KMS-11 (cell line): ENCODE measurements around the gene BLACAT1.
"Not testable (repeated sequence)": the region's sequence is repeated elsewhere in the genome, so short reads cannot be mapped to it uniquely, and the experiment has no call there.

Source experiments
- H2AFZ ChIP-seq: fragments of 200-600 bp; sonication (generic); 2 replicates; pipeline ENCODE4 v1.6.1; 2016; ENCODE audit warnings: antibody characterized with exemption, mixed run types, low read depth
- H3K27ac ChIP-seq: fragments of 200-600 bp; sonication (generic); 2 replicates; pipeline ENCODE4 v1.6.1; 2016; ENCODE audit warnings: mild to moderate bottlenecking, mixed run types
- H3K27me3 ChIP-seq: fragments of 200-600 bp; sonication (generic); 2 replicates; pipeline ENCODE4 v1.6.1; 2017; ENCODE audit warnings: mild to moderate bottlenecking, low read depth, mixed run types, moderate library complexity; ENCODE audit not compliant: insufficient read depth
- H3K36me3 ChIP-seq: fragments of 200-600 bp; sonication (generic); 2 replicates; pipeline ENCODE4 v1.6.1; 2017; ENCODE audit warnings: mild to moderate bottlenecking, mixed run types; ENCODE audit not compliant: insufficient read depth
- H3K4me1 ChIP-seq: fragments of 200-600 bp; sonication (generic); 2 replicates; pipeline ENCODE4 v1.6.1; 2016; ENCODE audit warnings: mild to moderate bottlenecking, low read depth, mixed run types; ENCODE audit not compliant: poor library complexity, severe bottlenecking
- H3K4me2 ChIP-seq: fragments of 200-600 bp; sonication (generic); 2 replicates; pipeline ENCODE4 v1.7.0; 2016; ENCODE audit warnings: mild to moderate bottlenecking, mixed run types
- H3K4me3 ChIP-seq: fragments of 200-600 bp; sonication (generic); IDR thresholded peaks from 2 replicates; pipeline ENCODE4 v1.6.1; 2017; ENCODE audit warnings: low read depth, low read length, mixed read lengths; ENCODE audit not compliant: insufficient read depth
- H3K79me2 ChIP-seq: fragments of 200-600 bp; sonication (generic); 2 replicates; pipeline ENCODE4 v1.6.1; 2016; ENCODE audit warnings: low read depth, mixed run types; ENCODE audit not compliant: insufficient read depth
- H3K9ac ChIP-seq: fragments of 200-600 bp; sonication (generic); 2 replicates; pipeline ENCODE4 v1.6.1; 2016; ENCODE audit warnings: mild to moderate bottlenecking, mixed run types
- H4K20me1 ChIP-seq: fragments of 200-600 bp; sonication (generic); 2 replicates; pipeline ENCODE4 v1.6.1; 2016; ENCODE audit warnings: mild to moderate bottlenecking, mixed run types; ENCODE audit not compliant: insufficient read depth
- CTCF ChIP-seq: fragments of 200-600 bp; sonication (generic); conservative IDR thresholded peaks from 2 replicates; pipeline ENCODE4 v1.6.1; 2017; ENCODE audit warnings: low read depth, mild to moderate bottlenecking, antibody characterized with exemption, low read length, moderate library complexity, mixed read lengths

Gene BLACAT1

GRCh38 chr1:205416322-205416721, 39.5 kb downstream of the BLACAT1 start:
- Histone ChIP-seq H3K4me2 (no peak overlapping the region), H4K20me1 (no peaks in the 10 kb centered on the region), H3K9ac (no peak overlapping the region), H3K27ac (no peak overlapping the region), H3K79me2 (no peaks in the 10 kb centered on the region), H3K27me3 (no peaks in the 10 kb centered on the region), H3K36me3 (no peaks in the 10 kb centered on the region), H3K4me1 (no peaks in the 10 kb centered on the region), H3K4me3 (no peak overlapping the region), H2AFZ (no peak overlapping the region)
- TF ChIP-seq CTCF = no peak

GRCh38 chr1:205410581-205411298, 45.1 kb downstream of the BLACAT1 start:
- Histone ChIP-seq H3K79me2 (no peaks in the 10 kb centered on the region), H3K27ac (no peak overlapping the region), H2AFZ (no peak overlapping the region), H3K4me1 (no peaks in the 10 kb centered on the region), H3K4me2 (no peak overlapping the region), H3K4me3 (no peak overlapping the region), H3K36me3 (no peaks in the 10 kb centered on the region), H4K20me1 (no peaks in the 10 kb centered on the region), H3K9ac (no peak overlapping the region), H3K27me3 (no peaks in the 10 kb centered on the region)
- TF ChIP-seq CTCF = no peak

GRCh38 chr1:205407970-205408369, 47.9 kb downstream of the BLACAT1 start:
- no peaks in the 10 kb centered on the region for H3K79me2 ChIP-seq
- H3K27ac ChIP-seq = no peak overlapping the region
- no peak overlapping the region for H2AFZ ChIP-seq
- H3K4me2 ChIP-seq = no peak overlapping the region
- no peaks in the 10 kb centered on the region for H4K20me1 ChIP-seq
- H3K36me3 ChIP-seq = no peaks in the 10 kb centered on the region
- H3K4me1 ChIP-seq = no peaks in the 10 kb centered on the region
- no peak for TF ChIP-seq CTCF
- H3K4me3 ChIP-seq = no peak overlapping the region
- no peaks in the 10 kb centered on the region for H3K27me3 ChIP-seq
- H3K9ac ChIP-seq = no peak overlapping the region

GRCh38 chr1:205406252-205406651, 49.6 kb downstream of the BLACAT1 start:
- not testable (repeated sequence) for H2AFZ ChIP-seq, H4K20me1 ChIP-seq

More at GRCh38 chr1:205406252-205406651, 49.6 kb downstream of the BLACAT1 start:
- H3K27ac ChIP-seq, H3K36me3 ChIP-seq, H3K4me3 ChIP-seq, H3K4me1 ChIP-seq, H3K79me2 ChIP-seq, H3K27me3 ChIP-seq, H3K4me2 ChIP-seq, H3K9ac ChIP-seq: not testable (repeated sequence)
